Measurements from ENCODE around the gene WNK3.

DNA sequence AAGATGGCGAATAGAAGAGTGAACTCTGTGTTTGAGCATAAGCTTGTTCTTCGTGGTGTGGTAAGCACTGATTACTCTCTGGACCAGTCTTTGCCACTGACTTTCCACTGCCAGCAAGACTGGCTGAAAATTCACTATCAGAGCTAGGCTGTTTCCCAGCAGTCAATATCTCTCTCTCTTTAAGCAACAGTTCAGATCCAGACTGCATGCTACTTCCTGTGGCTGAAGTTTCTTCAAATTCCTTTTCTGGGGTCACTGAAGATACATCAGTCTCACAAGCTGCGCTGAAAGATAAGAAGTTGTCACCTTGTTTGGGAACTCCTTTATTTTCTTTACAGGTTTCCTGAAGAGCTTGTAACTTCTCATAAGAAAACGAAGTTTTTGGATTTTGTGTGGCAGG, 120.8 kb downstream of the WNK3 start:
- TF ChIP-seq EZH2phosphoT487 (IDR thresholded peaks at IDR 0.05; ENCODE audit: insufficient read depth, low read depth) = no peak
- no peak for TF ChIP-seq EZH2 (IDR thresholded peaks at IDR 0.05; ENCODE audit: insufficient read depth, poor library complexity, severe bottlenecking)
